ENCODE results near the gene ALG13. TPM values are rescaled to one million over a fixed set of nuclear protein-coding genes. Genes with fewer than 3 reads are reported as not detected.

ALG13 gene
- 36.6 and 46.7 TPM in 2 replicates for total RNA-seq

DNA sequence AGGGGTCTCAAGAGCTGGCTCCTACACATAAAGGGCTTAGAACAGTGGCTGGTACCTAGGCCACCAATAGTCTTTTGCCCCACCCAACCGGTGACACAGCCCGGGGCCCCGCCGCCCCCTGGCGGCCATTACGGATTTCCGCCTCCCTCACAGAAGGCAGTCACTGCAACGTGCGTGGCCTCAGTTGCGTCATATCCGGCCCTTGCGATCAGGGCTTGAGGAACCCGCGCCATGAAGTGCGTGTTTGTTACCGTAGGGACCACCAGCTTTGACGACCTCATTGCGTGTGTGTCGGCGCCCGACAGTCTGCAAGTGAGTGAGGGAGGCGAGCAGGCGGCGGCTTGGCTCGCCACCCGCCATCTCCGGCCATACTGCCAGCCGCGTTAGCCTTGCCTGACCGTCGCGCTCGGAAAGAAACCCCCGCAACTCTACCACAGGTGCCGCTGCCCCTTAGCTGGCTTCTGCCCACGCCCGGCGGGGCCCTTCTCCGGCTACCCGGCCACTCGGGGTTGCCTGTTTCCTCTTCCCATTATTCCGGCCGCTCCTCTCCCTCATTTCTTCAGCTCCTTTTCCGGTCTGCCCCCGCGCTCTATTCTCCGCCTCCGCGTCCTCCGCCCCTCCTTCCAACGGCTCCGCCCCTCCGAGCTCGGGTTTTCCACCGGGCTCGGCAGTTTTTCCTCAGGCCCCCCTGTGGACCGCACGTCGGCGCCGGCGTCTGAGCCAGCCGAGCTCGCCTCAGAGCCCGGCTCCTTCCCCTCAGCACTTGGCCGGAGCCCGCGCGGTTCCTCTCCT, at the start of gene ALG13:
TSS of gene ALG13 (plus strand) at position 183 of the 792 bp plus-strand sequence. CDS start at position 232, 49 bp downstream.

Other genes with a start within 250 kb of the ALG13 start
- not detected in 2 replicates for gene SERTM2, start 169.5 kb upstream of the ALG13 start, total RNA-seq
- gene TRPC5OS, start 195.0 kb downstream of the ALG13 start, total RNA-seq: not detected in 2 replicates